ENCODE data around the gene LDB2.
"Not testable (repeated sequence)": the region's sequence is repeated elsewhere in the genome, so short reads cannot be mapped to it uniquely, and the experiment has no call there.

LDB2 gene

GRCh38 chr4:16646459-16646858, 252.0 kb downstream of the LDB2 start:
- DNase-seq (ENCODE audit: low spot score) = no peak

- DNase-seq (ENCODE audit: low spot score) = no peak
Measured at GRCh38 chr4:16643893-16644292, 254.6 kb downstream of the LDB2 start.

GRCh38 chr4:16642897-16643296, 255.5 kb downstream of the LDB2 start:
- no peak for DNase-seq (ENCODE audit: low spot score)

- no peak for DNase-seq (ENCODE audit: low spot score)
Measured at GRCh38 chr4:16641971-16642370, 256.5 kb downstream of the LDB2 start.

GRCh38 chr4:16636912-16637630, 261.4 kb downstream of the LDB2 start:
- no peak for DNase-seq (ENCODE audit: low spot score)

GRCh38 chr4:16636304-16636703, 262.1 kb downstream of the LDB2 start:
- no peak for DNase-seq (ENCODE audit: low spot score)

- not testable (repeated sequence) for DNase-seq (ENCODE audit: low spot score)
Measured at GRCh38 chr4:16629274-16629673, 269.2 kb downstream of the LDB2 start.

GRCh38 chr4:16628835-16629234, 269.6 kb downstream of the LDB2 start:
- DNase-seq (ENCODE audit: low spot score) = not testable (repeated sequence)

GRCh38 chr4:16627999-16628398, 270.4 kb downstream of the LDB2 start:
- DNase-seq (ENCODE audit: low spot score) = no peak

- DNase-seq (ENCODE audit: low spot score) = no peak
Measured at GRCh38 chr4:16626945-16627344, 271.5 kb downstream of the LDB2 start.

GRCh38 chr4:16622826-16623225, 275.6 kb downstream of the LDB2 start:
- DNase-seq (ENCODE audit: low spot score) = no peak

- DNase-seq (ENCODE audit: low spot score) = no peak
Measured at GRCh38 chr4:16617435-16617834, 281.0 kb downstream of the LDB2 start.

GRCh38 chr4:16617011-16617410, 281.4 kb downstream of the LDB2 start:
- DNase-seq (ENCODE audit: low spot score) = no peak

GRCh38 chr4:16609170-16609758, 289.2 kb downstream of the LDB2 start:
- DNase-seq (ENCODE audit: low spot score) = no peak

GRCh38 chr4:16608611-16609125, 289.8 kb downstream of the LDB2 start:
- no peak for DNase-seq (ENCODE audit: low spot score)

- no peak for DNase-seq (ENCODE audit: low spot score)
Measured at GRCh38 chr4:16608123-16608522, 290.3 kb downstream of the LDB2 start.

- no peak for DNase-seq (ENCODE audit: low spot score)
Measured at GRCh38 chr4:16607241-16608066, 291.0 kb downstream of the LDB2 start.

GRCh38 chr4:16606691-16607090, 291.8 kb downstream of the LDB2 start:
- no peak for DNase-seq (ENCODE audit: low spot score)

GRCh38 chr4:16603178-16603577, 295.3 kb downstream of the LDB2 start:
- DNase-seq (ENCODE audit: low spot score) = no peak

GRCh38 chr4:16598597-16599206, 299.7 kb downstream of the LDB2 start:
- DNase-seq (ENCODE audit: low spot score) = no peak

- no peak for DNase-seq (ENCODE audit: low spot score)
Measured at GRCh38 chr4:16597845-16598596, 300.4 kb downstream of the LDB2 start.

GRCh38 chr4:16597443-16597842, 301.0 kb downstream of the LDB2 start:
- DNase-seq (ENCODE audit: low spot score) = no peak
